K562 (cell line): Measurements from ENCODE around the gene RSPH3. TPM values are rescaled to one million over a fixed set of nuclear protein-coding genes. Genes with fewer than 3 reads are reported as not detected.

ENCODE experiments used
- ATAC-seq: fragments of 200-7000 bp; cut with Tn5 transposase; 3 replicates; pipeline ENCODE4 v1.9.1; 2020; ENCODE audit warnings: moderate library complexity
- BruUV-seq: library from RNA; stranded (reverse); fragments of 400-500 nt; replicated peaks from 2 replicates; lab custom pipeline; 2021; lab: Mats Ljungman, UMichigan
- CTCF ChIA-PET: fragments of 300-600 bp; formaldehyde crosslinking; extraction: SDS; loops from one replicate; lab custom pipeline; 2021; ENCODE audit warnings: low intra/inter-chr PET ratio; lab: Yijun Ruan, JAX
- POLR2A ChIA-PET: fragments of 300-600, 350-650 bp; sonication (Branson Sonifier 250); formaldehyde crosslinking; extraction: SDS; loops from one replicate; lab custom pipeline; 2021; ENCODE audit warnings: antibody characterized with exemption, inconsistent platforms; lab: Yijun Ruan, JAX
- DNase-seq, 4 experiments: peaks; one replicate each; pipeline versions ENCODE4 v3.0.0 to v3.0.0-alpha.2; 2011 to 2018; ENCODE audit warnings: low spot score in 3 of 4, mixed read lengths in 3 of 4; ENCODE audit errors: extremely low read depth in 1 of 4
- FAIRE-seq: peaks from 2 replicates; lab custom pipeline; 2011; peaks lifted over from hg19 to GRCh38; lab: Jason Lieb, UNC
- H2AFZ ChIP-seq: 2 replicates; pipeline ENCODE4 v1.6.0; 2011; ENCODE audit warnings: low read depth, low read length, control low read depth, inconsistent platforms
- H3K27ac ChIP-seq: fragments of 200-600 bp; 3 replicates; pipeline ENCODE4 v1.8.0; 2011; ENCODE audit warnings: low read depth, mild to moderate bottlenecking, control low read depth, inconsistent platforms, low read length, moderate library complexity, mixed read lengths; ENCODE audit errors: extremely low read depth
- H3K27me3 ChIP-seq, 2 experiments: fragments of 300-600 bp in 1 of 2; 2 replicates in 1 of 2; 3 replicates in 1 of 2; pipeline versions ENCODE4 v1.6.0 to v1.8.0; 2011; ENCODE audit warnings: inconsistent platforms in 2 of 2, low read length in 2 of 2, mild to moderate bottlenecking in 1 of 2, mixed read lengths in 1 of 2, moderate library complexity in 1 of 2; ENCODE audit not compliant: control insufficient read depth in 2 of 2, insufficient read depth in 2 of 2
- H3K36me3 ChIP-seq: fragments of 300-600 bp; 3 replicates; pipeline ENCODE4 v1.8.0; 2011; ENCODE audit warnings: mild to moderate bottlenecking, low read length, inconsistent platforms; ENCODE audit not compliant: control insufficient read depth, insufficient read depth
- H3K4me1 ChIP-seq, 2 experiments: fragments of 200-600 bp in 1 of 2; replicated peaks in 1 of 2; 2 replicates in 1 of 2; 3 replicates in 1 of 2; pipeline versions ENCODE4 v1.5.1 to v1.8.0; 2011; ENCODE audit warnings: inconsistent platforms in 2 of 2, low read length in 2 of 2, mild to moderate bottlenecking in 1 of 2, mixed read lengths in 1 of 2, moderate library complexity in 1 of 2; ENCODE audit not compliant: control insufficient read depth in 2 of 2, insufficient read depth in 2 of 2
- H3K4me2 ChIP-seq: 2 replicates; pipeline ENCODE4 v1.6.1; 2011; ENCODE audit warnings: low read length, control low read depth, inconsistent platforms, mixed read lengths; ENCODE audit not compliant: insufficient read depth
- H3K4me3 ChIP-seq: fragments of 200-600 bp; sonication (generic), shearing (Covaris generic); 2 replicates; pipeline ENCODE4 v1.5.1; 2016; ENCODE audit warnings: control low read depth, inconsistent platforms
- H3K79me2 ChIP-seq: fragments of 200-600 bp; 3 replicates; pipeline ENCODE4 v1.8.0; 2011; ENCODE audit warnings: low read length, inconsistent platforms; ENCODE audit not compliant: control insufficient read depth, insufficient read depth
- H3K9ac ChIP-seq, 2 experiments: 2 replicates each; pipeline versions ENCODE4 v1.6.0 to v1.6.1; 2011; ENCODE audit warnings: low read depth in 2 of 2, low read length in 2 of 2, control low read depth in 1 of 2, inconsistent platforms in 1 of 2, mild to moderate bottlenecking in 1 of 2, mixed read lengths in 1 of 2; ENCODE audit not compliant: insufficient read depth in 1 of 2
- H3K9me1 ChIP-seq: one replicate; pipeline ENCODE4 v1.6.0; 2011; ENCODE audit warnings: inconsistent platforms, mild to moderate bottlenecking, low read length, moderate library complexity; ENCODE audit not compliant: control insufficient read depth, insufficient read depth
- H3K9me3 ChIP-seq: replicated peaks from 2 replicates; pipeline ENCODE4 v1.5.1; 2011; ENCODE audit warnings: low read depth, low read length, inconsistent platforms; ENCODE audit not compliant: control insufficient read depth, insufficient read depth
- H4K20me1 ChIP-seq: replicated peaks from 2 replicates; pipeline ENCODE4 v1.6.1; 2011; ENCODE audit warnings: low read length, inconsistent platforms, mixed read lengths; ENCODE audit not compliant: control insufficient read depth, insufficient read depth
- FOSL1 ChIP-seq: fragments of 200-800 bp; sonication (Bioruptor generic); conservative IDR thresholded peaks from 2 replicates; pipeline ENCODE4 v1.6.1; 2016; ENCODE audit warnings: missing genetic modification characterization, missing compliant biosample characterization
- NFE2L1 ChIP-seq: fragments of 450-650 bp; IDR thresholded peaks from 2 replicates; pipeline ENCODE4 v1.6.1; 2016; ENCODE audit warnings: missing genetic modification characterization, low read depth, mild to moderate bottlenecking, missing compliant biosample characterization, moderate library complexity, borderline replicate concordance
- NFIX ChIP-seq: fragments of 250-450 bp; sonication (Bioruptor Pico); IDR thresholded peaks from 2 replicates; pipeline ENCODE4 v1.4.0; 2020; ENCODE audit warnings: low read depth, mild to moderate bottlenecking, moderate library complexity
- WGBS: fragments of 100-300 bp; shearing (Covaris generic); methylation state at CpG from one replicate; pipeline ENCODE4 v1.1.6; 2016; ENCODE audit warnings: low coverage, mixed read lengths; ENCODE audit not compliant: insufficient coverage; ENCODE audit errors: missing lambda C conversion rate; 5-methylcytosine and 5-hydroxymethylcytosine counted together
- in situ Hi-C: fragments of 300-500 bp; cut with MboI; formaldehyde crosslinking; loops from 4 replicates; pipeline ENCODE4 v1.15.0; 2018; ENCODE audit warnings: inconsistent platforms, mixed read lengths
- intact Hi-C: fragments of 100-400 bp; cut with micrococcal nuclease; formaldehyde crosslinking; loops from 2 replicates; pipeline ENCODE4 v1.14.2; 2022
- polyA plus RNA-seq, 8 experiments: library from polyadenylated mRNA; depleted of rRNA in 4 of 8; stranded (reverse) in 5 of 8; unstranded in 3 of 8; fragments of >200 nt; fragmentation: Nextera tagmentation in 2 of 8; fragmentation: Illumina TruSeq in 1 of 8; extraction: Ambion mirVana in 2 of 8; extraction: Trizol in 1 of 8; gene quantifications; 2 replicates each; pipeline versions ENCODE4 v1.2.1 to v1.2.3, GENCODE V29; 2011 to 2014; ENCODE audit warnings: inconsistent platforms in 1 of 8, missing spikeins in 1 of 8
- total RNA-seq, 7 experiments: library from RNA; depleted of rRNA in 6 of 7; stranded (reverse); fragments of >200 nt in 6 of 7; fragmentation: Illumina TruSeq in 2 of 7; extraction: Trizol in 2 of 7; gene quantifications; 2 replicates each; pipeline versions ENCODE4 v1.2.1 to v1.2.3, GENCODE V29; 2011 to 2021; ENCODE audit warnings: low replicate concordance in 1 of 7

The RSPH3 gene
- total and polyA plus RNA-seq, 9 of the 15 experiments (the other 6 are each of a cell fraction or from before 2014, with no cell fraction given) = 0.52 to 2.9 (median 1.5) TPM

DNA sequence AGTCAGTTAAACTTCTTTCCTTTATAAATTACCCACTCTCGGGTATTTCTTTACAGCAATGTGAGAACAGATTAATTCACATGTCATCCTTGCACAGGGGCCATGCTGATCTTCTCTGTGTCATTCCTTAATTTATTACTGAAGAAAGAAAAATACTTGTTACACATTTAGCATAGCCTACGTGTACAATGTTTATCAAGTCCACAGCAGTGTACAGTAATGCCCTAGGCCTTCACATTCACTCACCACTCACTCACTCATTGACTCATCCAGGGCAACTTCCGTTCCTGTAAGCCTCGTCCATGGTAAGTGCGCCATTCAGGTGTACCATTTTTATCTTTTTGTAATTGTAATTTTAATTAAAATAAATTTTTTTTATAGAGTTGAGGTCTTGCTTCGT, 73.6 kb downstream of the RSPH3 start:
- no peaks in the 10 kb centered on the region for H3K27me3 ChIP-seq
- H3K4me2 ChIP-seq = no peak overlapping the region
- FAIRE-seq = no peak
- H3K36me3 ChIP-seq = no peaks in the 10 kb centered on the region
- H2AFZ ChIP-seq = no peak overlapping the region
- no peak for DNase-seq
- intact Hi-C loops = no loop called here
- in situ Hi-C loops = no loop called here
- no peaks in the 10 kb centered on the region for H3K9me3 ChIP-seq
- TF ChIP-seq NFE2L1 (tag) = no peak
- peak; percentile 35; the same call in 1 of the 2 replicates for TF ChIP-seq FOSL1
- TF ChIP-seq NFIX = no peak
- TF ChIP-seq, all 486 proteins: peak for 1
- no peaks in the 10 kb centered on the region for H3K79me2 ChIP-seq
- no peaks in the 10 kb centered on the region for H3K9me1 ChIP-seq
- no peak for ATAC-seq
- no TSS peak for BruUV-seq
- POLR2A ChIA-PET = no interaction called here
- CTCF ChIA-PET = no interaction called here
- H3K4me1 ChIP-seq = peaks cover 4 to 12% of the 10 kb centered on the region in 2 experiments; a peak in 4 of 5 replicates
- H4K20me1 ChIP-seq = no peaks in the 10 kb centered on the region
- WGBS = 41% methylated on average over 6 of the region's 6 CpGs
- no peak overlapping the region for H3K27ac ChIP-seq
- H3K9ac ChIP-seq = no peak overlapping the region
- no peak overlapping the region for H3K4me3 ChIP-seq
